HepG2 (cell line): Measurements from ENCODE around the gene SLC9A9. TPM values are rescaled to one million over a fixed set of nuclear protein-coding genes. Genes with fewer than 3 reads are reported as not detected.

Source experiments
- ATAC-seq: fragments of 200-7000 bp; cut with Tn5 transposase; 3 replicates; pipeline ENCODE4 v1.9.1; 2020; ENCODE audit warnings: mild to moderate bottlenecking, moderate library complexity
- BruUV-seq: library from RNA; stranded (reverse); fragments of 400-500 nt; replicated peaks from 2 replicates; lab custom pipeline; 2021; lab: Mats Ljungman, UMichigan
- CTCF ChIA-PET: fragments of 300-600 bp; formaldehyde crosslinking; extraction: SDS; loops from one replicate; lab custom pipeline; 2021; ENCODE audit warnings: low total read pairs, inconsistent platforms, low intra/inter-chr PET ratio; lab: Yijun Ruan, JAX
- POLR2A ChIA-PET: fragments of 350-600 bp; sonication (Branson Sonifier 250); formaldehyde crosslinking; loops from one replicate; lab custom pipeline; 2020; ENCODE audit warnings: antibody characterized with exemption, inconsistent platforms; lab: Yijun Ruan, JAX
- DNase-seq: peaks from one replicate; pipeline ENCODE4 v3.0.0-alpha.2; 2015; ENCODE audit warnings: low spot score
- FAIRE-seq: peaks from 3 replicates; lab custom pipeline; 2011; peaks lifted over from hg19 to GRCh38; lab: Jason Lieb, UNC
- H2AFZ ChIP-seq: one replicate; pipeline ENCODE4 v1.6.1; 2011; ENCODE audit warnings: low read length, inconsistent platforms
- H3K27ac ChIP-seq: fragments of 300-600 bp; 3 replicates; pipeline ENCODE4 v1.8.0; 2011; ENCODE audit warnings: mixed run types, mild to moderate bottlenecking, mixed read lengths, low read length, inconsistent platforms; ENCODE audit not compliant: insufficient read depth; ENCODE audit errors: extremely low read length
- H3K27me3 ChIP-seq, 2 experiments: fragments of 200-600 bp in 1 of 2; 2 replicates in 1 of 2; 3 replicates in 1 of 2; pipeline versions ENCODE4 v1.6.0 to v1.8.0; 2011; ENCODE audit warnings: low read length in 2 of 2, mild to moderate bottlenecking in 2 of 2, moderate library complexity in 2 of 2, inconsistent platforms in 1 of 2; ENCODE audit not compliant: insufficient read depth in 2 of 2, control insufficient read depth in 1 of 2
- H3K36me3 ChIP-seq, 2 experiments: fragments of 200-600 bp in 1 of 2; replicated peaks in 1 of 2; 2 replicates in 1 of 2; 3 replicates in 1 of 2; pipeline versions ENCODE4 v1.5.1 to v1.8.0; 2011; ENCODE audit warnings: low read length in 2 of 2, inconsistent platforms in 1 of 2; ENCODE audit not compliant: insufficient read depth in 2 of 2, control insufficient read depth in 1 of 2
- H3K4me1 ChIP-seq: 2 replicates; pipeline ENCODE4 v1.5.1; 2012; ENCODE audit warnings: low read length, inconsistent platforms; ENCODE audit not compliant: insufficient read depth
- H3K4me2 ChIP-seq: 2 replicates; pipeline ENCODE4 v1.6.0; 2011; ENCODE audit warnings: low read depth, low read length, inconsistent platforms
- H3K4me3 ChIP-seq, 3 experiments: fragments of 200-600 bp in 1 of 3; sonication (generic), shearing (Covaris generic) in 1 of 3; replicated peaks in 1 of 3; 2 replicates each; pipeline ENCODE4 v1.5.1; 2011 to 2016; ENCODE audit warnings: low read length in 3 of 3, inconsistent platforms in 2 of 3, low read depth in 2 of 3, mild to moderate bottlenecking in 2 of 3, control low read depth in 1 of 3, mixed read lengths in 1 of 3; ENCODE audit not compliant: insufficient read depth in 1 of 3
- H3K79me2 ChIP-seq: one replicate; pipeline ENCODE4 v1.6.1; 2011; ENCODE audit warnings: low read length, inconsistent platforms; ENCODE audit not compliant: insufficient read depth
- H3K9ac ChIP-seq: 2 replicates; pipeline ENCODE4 v1.6.0; 2011; ENCODE audit warnings: mild to moderate bottlenecking, low read depth, low read length, inconsistent platforms; ENCODE audit not compliant: insufficient read depth
- H3K9me3 ChIP-seq: 2 replicates; pipeline ENCODE4 v1.5.1; 2012; ENCODE audit warnings: mild to moderate bottlenecking, low read length
- H4K20me1 ChIP-seq: 2 replicates; pipeline ENCODE4 v1.6.0; 2011; ENCODE audit warnings: inconsistent platforms, mild to moderate bottlenecking, low read length, moderate library complexity; ENCODE audit not compliant: insufficient read depth
- ATF7 ChIP-seq, 2 experiments: fragments of 450-650 bp in 1 of 2; sonication (generic) in 1 of 2; formaldehyde crosslinking in 1 of 2; IDR thresholded peaks; 2 replicates each; pipeline versions ENCODE4 v1.4.0 to v1.6.1; 2016 to 2020; ENCODE audit warnings: antibody characterized with exemption in 1 of 2, mild to moderate bottlenecking in 1 of 2, missing genetic modification reagents in 1 of 2
- DNMT1 ChIP-seq: sonication (generic); formaldehyde crosslinking; IDR thresholded peaks from 2 replicates; pipeline ENCODE4 v1.5.1; 2020; ENCODE audit warnings: mild to moderate bottlenecking, missing genetic modification reagents
- FOXP1 ChIP-seq, 2 experiments: fragments of 450-650 bp in 1 of 2; IDR thresholded peaks; 2 replicates each; pipeline ENCODE4 v1.6.1; 2017 to 2018; ENCODE audit warnings: antibody characterized with exemption in 1 of 2
- ISL2 ChIP-seq: sonication (generic); formaldehyde crosslinking; IDR thresholded peaks from 2 replicates; pipeline ENCODE4 v1.5.0; 2020; ENCODE audit warnings: missing genetic modification reagents
- UBTF ChIP-seq: sonication (generic); formaldehyde crosslinking; IDR thresholded peaks from 2 replicates; pipeline ENCODE4 v1.4.0; 2020; ENCODE audit warnings: mild to moderate bottlenecking, missing genetic modification reagents
- ZBTB4 ChIP-seq: sonication (generic); formaldehyde crosslinking; IDR thresholded peaks from 2 replicates; pipeline ENCODE4 v1.4.0; 2020; ENCODE audit warnings: missing genetic modification reagents, mild to moderate bottlenecking, borderline replicate concordance
- ZNF615 ChIP-seq: sonication (generic); formaldehyde crosslinking; IDR thresholded peaks from 2 replicates; pipeline ENCODE4 v1.5.0; 2020; ENCODE audit warnings: mild to moderate bottlenecking, missing genetic modification reagents, borderline replicate concordance
- ZNF749 ChIP-seq: sonication (generic); formaldehyde crosslinking; IDR thresholded peaks from 2 replicates; pipeline ENCODE4 v1.8.0; 2022; ENCODE audit warnings: mild to moderate bottlenecking, missing genetic modification reagents, moderate library complexity, borderline replicate concordance
- WGBS: methylation state at CpG from one replicate; pipeline ENCODE4 v1.1.6; 2017; ENCODE audit warnings: low lambda C conversion rate; 5-methylcytosine and 5-hydroxymethylcytosine counted together
- in situ Hi-C: cut with HindIII; loops from 2 replicates; pipeline ENCODE4 v1.10.0; 2017; ENCODE audit warnings: low pct_unique_long_range_greater_than_20kb; ENCODE audit not compliant: extremely low pct_ligation_motif_present
- intact Hi-C: fragments of 100-400 bp; cut with micrococcal nuclease; formaldehyde crosslinking; loops from one replicate; pipeline ENCODE4 v1.10.0; 2022; ENCODE audit not compliant: unreplicated experiment
- polyA plus RNA-seq, 8 experiments: library from polyadenylated mRNA; depleted of rRNA in 3 of 8; stranded (reverse) in 7 of 8; unstranded in 1 of 8; fragments of >200 nt; fragmentation: Illumina TruSeq in 4 of 8; extraction: Trizol in 4 of 8; gene quantifications; 2 replicates each; pipeline versions ENCODE4 v1.2.1 to v1.2.3, GENCODE V29; 2011 to 2016; ENCODE audit warnings: low read depth in 4 of 8, missing spikeins in 1 of 8, mixed read lengths in 1 of 8; ENCODE audit not compliant: insufficient read depth in 1 of 8
- total RNA-seq, 5 experiments: library from RNA; depleted of rRNA; stranded (reverse); fragments of >200 nt; fragmentation: Illumina TruSeq; extraction: Trizol; gene quantifications; 2 replicates each; pipeline ENCODE4 v1.2.3, GENCODE V29; 2016; ENCODE audit warnings: low read depth in 1 of 5

The SLC9A9 gene
- total and polyA plus RNA-seq, 2 of the 13 experiments (the other 11 are each of a cell fraction or from before 2014, with no cell fraction given), result not detected

GRCh38 chr3:143288944-143289343 is 559.3 kb downstream of the SLC9A9 start (continued):
- no peak for TF ChIP-seq ZNF749 (CRISPR knock-in tag)
- no peak for TF ChIP-seq ZNF615

DNA sequence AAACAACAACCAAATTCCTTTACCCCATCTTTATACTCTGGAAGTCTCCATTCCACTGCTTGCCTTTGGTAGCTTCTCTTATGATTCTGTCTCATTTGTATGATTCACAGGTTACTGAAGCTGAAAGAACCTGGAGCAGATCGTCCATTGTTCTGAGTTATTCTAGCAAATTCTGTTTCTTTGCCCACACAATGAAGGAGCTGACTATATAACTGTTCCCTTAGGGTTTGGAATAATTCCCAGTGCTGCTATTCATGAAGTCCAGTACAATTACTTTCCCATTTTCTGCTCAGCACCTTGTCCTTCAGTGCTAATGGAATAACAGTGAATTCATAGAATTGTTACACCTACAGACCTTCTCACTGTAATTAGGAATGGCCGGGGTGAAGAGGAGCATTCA is 560.9 kb downstream of the SLC9A9 start:
- Histone ChIP-seq H3K27ac (no peak overlapping the region), H3K4me1 (no peaks in the 10 kb centered on the region), H3K27me3 (no peaks in the 10 kb centered on the region), H2AFZ (no peak overlapping the region), H3K9ac (no peak overlapping the region), H3K4me2 (no peak overlapping the region), H3K36me3 (no peaks in the 10 kb centered on the region), H3K79me2 (no peaks in the 10 kb centered on the region), H3K9me3 (no peaks in the 10 kb centered on the region), H4K20me1 (no peaks in the 10 kb centered on the region), H3K4me3 (no peak overlapping the region)
- intact Hi-C loops, result no loop called here
- POLR2A ChIA-PET, result no interaction called here
- in situ Hi-C loops, result no loop called here
- DNase-seq (no peak), ATAC-seq (no peak), FAIRE-seq (no peak)
- CTCF ChIA-PET, result no interaction called here
- BruUV-seq, result no TSS peak
- WGBS, result 0% methylated on average over 2 of the region's 2 CpGs
- no peak for TF ChIP-seq DNMT1 (CRISPR knock-in tag)
- no peak for TF ChIP-seq FOXP1 (IDR thresholded peaks at IDR 0.05)
- TF ChIP-seq FOXP1 (CRISPR knock-in tag; IDR thresholded peaks at IDR 0.05), result no peak
- TF ChIP-seq UBTF (CRISPR knock-in tag), result no peak
- no peak for TF ChIP-seq ISL2
- TF ChIP-seq ZBTB4 (CRISPR knock-in tag), result no peak
- TF ChIP-seq ATF7 (IDR thresholded peaks at IDR 0.05), result no peak
- TF ChIP-seq ATF7 (CRISPR knock-in tag; IDR thresholded peaks at IDR 0.05), result no peak
